H1 (cell line): ENCODE results near the gene UBA6. TPM values are rescaled to one million over a fixed set of nuclear protein-coding genes. Genes with fewer than 3 reads are reported as not detected.

ENCODE experiments used
- CTCF ChIA-PET: fragments of 300-600 bp; sonication (Branson Sonifier 250); formaldehyde crosslinking; loops from one replicate; lab custom pipeline; 2021; ENCODE audit not compliant: partially characterized antibody; lab: Charles Lee
- POLR2A ChIA-PET: fragments of 300-600 bp; sonication (Branson Sonifier 250); formaldehyde crosslinking; loops from one replicate; lab custom pipeline; 2021; ENCODE audit warnings: inconsistent platforms; ENCODE audit not compliant: partially characterized antibody; lab: Charles Lee
- DNase-seq, 2 experiments: peaks; one replicate each; pipeline versions ENCODE4 v3.0.0 to v3.0.0-alpha.2; 2010 to 2022; ENCODE audit warnings: low spot score in 2 of 2, low read depth in 1 of 2, mixed read lengths in 1 of 2
- FAIRE-seq: peaks from 2 replicates; lab custom pipeline; 2011; peaks lifted over from hg19 to GRCh38; lab: Jason Lieb, UNC
- H2AFZ ChIP-seq: 2 replicates; pipeline ENCODE4 v1.8.1; 2012; ENCODE audit warnings: low read length, inconsistent platforms
- H2AK5ac ChIP-seq: 2 replicates; pipeline ENCODE4 v1.6.1; 2013; ENCODE audit warnings: low read depth, low read length
- H2BK120ac ChIP-seq: replicated peaks from 2 replicates; pipeline ENCODE3; 2013; ENCODE audit warnings: low read depth, low read length, inconsistent platforms
- H2BK12ac ChIP-seq: 2 replicates; pipeline ENCODE4 v1.6.1; 2013; ENCODE audit warnings: low read depth, low read length
- H2BK15ac ChIP-seq: 2 replicates; pipeline ENCODE4 v1.6.1; 2013; ENCODE audit warnings: low read length
- H2BK20ac ChIP-seq: 2 replicates; pipeline ENCODE4 v1.6.1; 2013; ENCODE audit warnings: low read length
- H2BK5ac ChIP-seq: 2 replicates; pipeline ENCODE4 v1.6.1; 2013; ENCODE audit warnings: low read depth, low read length
- H3K14ac ChIP-seq: 2 replicates; pipeline ENCODE4 v1.6.1; 2013; ENCODE audit warnings: inconsistent platforms; ENCODE audit not compliant: insufficient read length
- H3K18ac ChIP-seq: 2 replicates; pipeline ENCODE4 v1.6.1; 2013; ENCODE audit warnings: low read length; ENCODE audit errors: extremely low read depth
- H3K23ac ChIP-seq: 2 replicates; pipeline ENCODE4 v1.6.1; 2013; ENCODE audit warnings: inconsistent platforms; ENCODE audit not compliant: insufficient read length
- H3K23me2 ChIP-seq: 2 replicates; pipeline ENCODE4 v1.6.1; 2013; ENCODE audit warnings: low read depth, low read length
- H3K27ac ChIP-seq: 2 replicates; pipeline ENCODE4 v1.6.1; 2011; ENCODE audit warnings: low read depth, low read length, inconsistent platforms
- H3K27me3 ChIP-seq, 4 experiments: replicated peaks in 1 of 4; 1 replicate in 1 of 4; 2 replicates in 3 of 4; pipeline versions ENCODE4 v1.6.1 to v1.8.1; 2011 to 2013; ENCODE audit warnings: low read length in 3 of 4, mild to moderate bottlenecking in 3 of 4, inconsistent platforms in 2 of 4, mixed read lengths in 2 of 4, moderate library complexity in 1 of 4; ENCODE audit not compliant: control insufficient read depth in 3 of 4, insufficient read depth in 3 of 4; ENCODE audit errors: extremely low read depth in 1 of 4
- H3K36me3 ChIP-seq, 4 experiments: 2 replicates each; pipeline versions ENCODE4 v1.6.1 to v1.8.1; 2011 to 2013; ENCODE audit warnings: mild to moderate bottlenecking in 4 of 4, low read length in 3 of 4, moderate library complexity in 2 of 4, control low read depth in 1 of 4, inconsistent platforms in 1 of 4; ENCODE audit not compliant: insufficient read depth in 4 of 4, control insufficient read depth in 2 of 4
- H3K4ac ChIP-seq: replicated peaks from 2 replicates; pipeline ENCODE3; 2013; ENCODE audit warnings: low read length, low read depth, mixed read lengths, inconsistent platforms; ENCODE audit not compliant: insufficient read length
- H3K4me1 ChIP-seq, 4 experiments: replicated peaks in 1 of 4; 1 replicate in 1 of 4; 2 replicates in 3 of 4; pipeline versions ENCODE4 v1.6.1 to v1.8.1; 2011 to 2013; ENCODE audit warnings: low read length in 3 of 4, inconsistent platforms in 2 of 4, mixed read lengths in 1 of 4; ENCODE audit not compliant: insufficient read depth in 4 of 4, control insufficient read depth in 3 of 4
- H3K4me2 ChIP-seq, 2 experiments: 2 replicates each; pipeline versions ENCODE4 v1.6.1 to v1.8.1; 2011 to 2013; ENCODE audit warnings: low read depth in 2 of 2, low read length in 2 of 2, control low read depth in 1 of 2, inconsistent platforms in 1 of 2, mild to moderate bottlenecking in 1 of 2; ENCODE audit not compliant: insufficient read depth in 1 of 2
- H3K4me3 ChIP-seq, 4 experiments: fragments of 200-600, 300-600 bp in 1 of 4; sonication (generic), shearing (Covaris generic), sonication (Bioruptor Twin) in 1 of 4; 2 replicates each; pipeline versions ENCODE4 v1.5.1 to v1.8.1; 2011 to 2016; ENCODE audit warnings: low read length in 4 of 4, low read depth in 3 of 4, control low read depth in 2 of 4, inconsistent platforms in 2 of 4, mild to moderate bottlenecking in 2 of 4, mixed read lengths in 1 of 4, moderate library complexity in 1 of 4; ENCODE audit not compliant: insufficient read depth in 2 of 4; ENCODE audit errors: extremely low read depth in 1 of 4
- H3K56ac ChIP-seq: replicated peaks from 2 replicates; pipeline ENCODE3; 2013; ENCODE audit warnings: low read depth, mild to moderate bottlenecking, mixed read lengths, low read length, inconsistent platforms; ENCODE audit not compliant: insufficient read length
- H3K79me1 ChIP-seq: 2 replicates; pipeline ENCODE4 v1.6.1; 2013; ENCODE audit warnings: low read depth, low read length, control low read depth
- H3K79me2 ChIP-seq, 2 experiments: 2 replicates each; pipeline versions ENCODE4 v1.6.1 to v1.8.1; 2012 to 2013; ENCODE audit warnings: low read length in 2 of 2, mild to moderate bottlenecking in 2 of 2, inconsistent platforms in 1 of 2; ENCODE audit not compliant: insufficient read depth in 2 of 2, control insufficient read depth in 1 of 2
- H3K9ac ChIP-seq, 4 experiments: replicated peaks in 1 of 4; 1 replicate in 1 of 4; 2 replicates in 3 of 4; pipeline versions ENCODE4 v1.6.1 to v1.8.1; 2011 to 2013; ENCODE audit warnings: low read depth in 3 of 4, low read length in 3 of 4, control low read depth in 2 of 4, mild to moderate bottlenecking in 2 of 4, moderate library complexity in 2 of 4, inconsistent platforms in 1 of 4; ENCODE audit errors: extremely low read depth in 1 of 4
- H3K9me3 ChIP-seq, 2 experiments: 2 replicates each; pipeline versions ENCODE4 v1.6.1 to v1.8.1; 2012 to 2013; ENCODE audit warnings: mild to moderate bottlenecking in 2 of 2, moderate library complexity in 2 of 2, control low read depth in 1 of 2, inconsistent platforms in 1 of 2, low read depth in 1 of 2, low read length in 1 of 2, mixed read lengths in 1 of 2; ENCODE audit not compliant: insufficient read depth in 2 of 2
- H4K20me1 ChIP-seq, 2 experiments: replicated peaks in 1 of 2; 2 replicates each; pipeline versions ENCODE3 to v1.8.1; 2011 to 2013; ENCODE audit warnings: inconsistent platforms in 2 of 2, low read length in 2 of 2, mild to moderate bottlenecking in 1 of 2; ENCODE audit not compliant: insufficient read depth in 2 of 2, control insufficient read depth in 1 of 2
- H4K5ac ChIP-seq: 2 replicates; pipeline ENCODE4 v1.6.1; 2013; ENCODE audit warnings: low read length, low read depth, mixed read lengths, inconsistent platforms; ENCODE audit not compliant: insufficient read length
- H4K8ac ChIP-seq: 2 replicates; pipeline ENCODE4 v1.8.0; 2013; ENCODE audit warnings: mild to moderate bottlenecking, moderate library complexity, low read length, inconsistent platforms; ENCODE audit not compliant: insufficient read depth; ENCODE audit errors: extremely low read depth
- H4K91ac ChIP-seq: replicated peaks from 2 replicates; pipeline ENCODE3; 2013; ENCODE audit warnings: low read length, mixed read lengths, inconsistent platforms; ENCODE audit not compliant: insufficient read length
- CREB1 ChIP-seq: IDR thresholded peaks from 2 replicates; pipeline ENCODE4 v1.6.1; 2012; ENCODE audit warnings: inconsistent platforms
- E2F6 ChIP-seq: IDR thresholded peaks from 2 replicates; pipeline ENCODE4 v1.6.1; 2012; ENCODE audit warnings: inconsistent platforms
- GABPA ChIP-seq: IDR thresholded peaks from 2 replicates; pipeline ENCODE4 v1.6.1; 2011; ENCODE audit warnings: mild to moderate bottlenecking, low read length, moderate library complexity, borderline replicate concordance; ENCODE audit not compliant: insufficient read depth
- GTF2F1 ChIP-seq: IDR thresholded peaks from 2 replicates; pipeline ENCODE4 v1.6.1; 2012; ENCODE audit warnings: low read depth, low read length, improper control_type of control experiment, borderline replicate concordance
- RFX5 ChIP-seq: IDR thresholded peaks from 2 replicates; pipeline ENCODE4 v1.6.1; 2011; ENCODE audit warnings: low read depth, low read length, improper control_type of control experiment, borderline replicate concordance
- RXRA ChIP-seq: IDR thresholded peaks from 2 replicates; pipeline ENCODE4 v1.6.1; 2011; ENCODE audit warnings: low read depth, mild to moderate bottlenecking, low read length, moderate library complexity; ENCODE audit not compliant: insufficient read depth
- TAF7 ChIP-seq: optimal IDR thresholded peaks from 2 replicates; pipeline ENCODE3; 2011; ENCODE audit warnings: low read depth, mild to moderate bottlenecking, inconsistent platforms, low read length, moderate library complexity, borderline replicate concordance
- USF2 ChIP-seq: IDR thresholded peaks from 2 replicates; pipeline ENCODE4 v1.6.1; 2011; ENCODE audit warnings: low read length, improper control_type of control experiment
- YY1 ChIP-seq: IDR thresholded peaks from 2 replicates; pipeline ENCODE4 v1.6.1; 2011; ENCODE audit warnings: low read depth, mild to moderate bottlenecking, low read length
- ZNF274 ChIP-seq: IDR thresholded peaks from 2 replicates; pipeline ENCODE4 v1.7.0; 2012; ENCODE audit warnings: low read length, borderline replicate concordance; ENCODE audit errors: extremely low read depth
- WGBS, 2 experiments: shearing (Covaris generic) in 1 of 2; methylation state at CpG; one replicate each; pipeline versions ENCODE4 v1.1.6 to v1.1.7; 2013 to 2015; ENCODE audit warnings: low lambda C conversion rate in 2 of 2, mixed read lengths in 2 of 2, inconsistent platforms in 1 of 2, low coverage in 1 of 2, missing lambda C conversion rate in 1 of 2; ENCODE audit not compliant: insufficient replicate concordance in 2 of 2, insufficient coverage in 1 of 2, insufficient read length in 1 of 2; ENCODE audit errors: extremely low coverage in 1 of 2, missing lambda C conversion rate in 1 of 2; 5-methylcytosine and 5-hydroxymethylcytosine counted together
- polyA plus RNA-seq, 7 experiments: library from polyadenylated mRNA; depleted of rRNA in 3 of 7; stranded (reverse) in 5 of 7; unstranded in 2 of 7; fragments of >200 nt in 5 of 7; fragments of 200-250 nt in 2 of 7; gene quantifications; 1 replicate in 5 of 7; 2 replicates in 1 of 7; 4 replicates in 1 of 7; pipeline versions ENCODE4 v1.2.1 to v1.2.3, GENCODE V29; 2011 to 2013; ENCODE audit warnings: missing spikeins in 2 of 7, mixed read lengths in 2 of 7
- total RNA-seq: library from RNA; stranded (reverse); fragmentation: NEBNext Ultra II Directional; extraction: Animal tissue kit (Norgen Biotek cat#: 25700); gene quantifications from 2 replicates; pipeline ENCODE4 v1.2.1, GENCODE V29; 2021
- TF ChIP-seq, protein P1 (sequence below): IDR thresholded peaks from 2 replicates; pipeline ENCODE4 v1.6.1; 2012; ENCODE audit warnings: inconsistent platforms

Gene UBA6
- total and polyA plus RNA-seq, 2 of the 8 experiments (the other 6 are each of a cell fraction or from before 2014, with no cell fraction given): 17.4 to 74.3 TPM

- H3K27me3 ChIP-seq: no peaks in the 10 kb centered on the region
- H3K23ac ChIP-seq: no peak overlapping the region
- H4K8ac ChIP-seq: no peak overlapping the region
- ChIA-PET POLR2A (no interaction called here), CTCF (interaction anchor here (1.0 to 1.5 kb wide), 6 partner anchors 21 to 209 kb away, joined by 3 to 6 read pairs (median 3); no protein-coding TSS in a partner anchor)
- peaks cover 1% of the 10 kb centered on the region; the same call in 1 of the 2 replicates for H3K23me2 ChIP-seq
- 87 to 100% methylated on average over 1 to 2 of the region's 2 CpGs for WGBS, 2 experiments
- H2BK12ac ChIP-seq: no peak overlapping the region
- H3K4me3 ChIP-seq: peak overlapping the region in 2 of 4 experiments; percentile 92 to 99; a peak in 3 of 8 replicates
- H4K5ac ChIP-seq: no peak overlapping the region
- no peak overlapping the region for H3K27ac ChIP-seq
- no peak overlapping the region for H3K9ac ChIP-seq
- FAIRE-seq (no peak), DNase-seq (no peak)
- no peak overlapping the region for H3K14ac ChIP-seq
- H3K56ac ChIP-seq: no peak overlapping the region
- H3K36me3 ChIP-seq: peaks cover 0 to 2% (median 0%) of the 10 kb centered on the region in 4 experiments; a peak in 1 of 8 replicates
- H3K79me1 ChIP-seq: 0 out of 2 replicates have a peak, but pooled peaks cover 4% of the 10 kb centered on the region
- H2BK20ac ChIP-seq: no peak overlapping the region
- H2AFZ ChIP-seq: no peak overlapping the region
- no peak overlapping the region for H2BK120ac ChIP-seq
- H2AK5ac ChIP-seq: no peak overlapping the region
- H2BK15ac ChIP-seq: no peak overlapping the region
- no peaks in the 10 kb centered on the region for H4K20me1 ChIP-seq
- peaks cover 8 to 66% of the 10 kb centered on the region in 2 experiments for H3K79me2 ChIP-seq
- no peak overlapping the region for H3K18ac ChIP-seq
- H3K4ac ChIP-seq: no peak overlapping the region
- H3K4me2 ChIP-seq: peak overlapping the region in 1 of 2 experiments; percentile 72; a peak in 2 of 4 replicates
- H4K91ac ChIP-seq: no peak overlapping the region
- H2BK5ac ChIP-seq: no peak overlapping the region
- H3K9me3 ChIP-seq: no peaks in the 10 kb centered on the region
- no peaks in the 10 kb centered on the region; a peak in 2 of 7 replicates for H3K4me1 ChIP-seq
- TF ChIP-seq TAF7 (no peak), RFX5 (no peak), E2F6 (no peak), YY1 (no peak), GTF2F1 (no peak), ZNF274 (no peak), USF2 (no peak), CREB1 (no peak), GABPA (no peak), RXRA (no peak)
- TF ChIP-seq, protein P1, sequence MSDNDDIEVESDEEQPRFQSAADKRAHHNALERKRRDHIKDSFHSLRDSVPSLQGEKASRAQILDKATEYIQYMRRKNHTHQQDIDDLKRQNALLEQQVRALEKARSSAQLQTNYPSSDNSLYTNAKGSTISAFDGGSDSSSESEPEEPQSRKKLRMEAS: no peak
These were observed 1.2 kb upstream of the UBA6 start for GRCh38 chr4:67702166-67702565.
